Measurements from ENCODE around the gene FREY1. TPM values are rescaled to one million over a fixed set of nuclear protein-coding genes. Genes with fewer than 3 reads are reported as not detected.
A peak's percentile ranks its signal among the peaks of the same experiment; 100 is the strongest.

FREY1 gene
- total and polyA plus RNA-seq, 2 of the 13 experiments (the other 11 are each of a cell fraction or from before 2014, with no cell fraction given), result 0.44 to 0.73 TPM

GRCh38 chr11:45917623-45918330 is 10.7 kb upstream of the FREY1 start, which contains the start of gene PEX16 (continued):
- TF ChIP-seq, protein P1, sequence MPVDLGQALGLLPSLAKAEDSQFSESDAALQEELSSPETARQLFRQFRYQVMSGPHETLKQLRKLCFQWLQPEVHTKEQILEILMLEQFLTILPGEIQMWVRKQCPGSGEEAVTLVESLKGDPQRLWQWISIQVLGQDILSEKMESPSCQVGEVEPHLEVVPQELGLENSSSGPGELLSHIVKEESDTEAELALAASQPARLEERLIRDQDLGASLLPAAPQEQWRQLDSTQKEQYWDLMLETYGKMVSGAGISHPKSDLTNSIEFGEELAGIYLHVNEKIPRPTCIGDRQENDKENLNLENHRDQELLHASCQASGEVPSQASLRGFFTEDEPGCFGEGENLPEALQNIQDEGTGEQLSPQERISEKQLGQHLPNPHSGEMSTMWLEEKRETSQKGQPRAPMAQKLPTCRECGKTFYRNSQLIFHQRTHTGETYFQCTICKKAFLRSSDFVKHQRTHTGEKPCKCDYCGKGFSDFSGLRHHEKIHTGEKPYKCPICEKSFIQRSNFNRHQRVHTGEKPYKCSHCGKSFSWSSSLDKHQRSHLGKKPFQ (CRISPR knock-in tag; IDR thresholded peaks at IDR 0.05; ENCODE audit: insufficient replicate concordance), result peak; percentile 17
- TF ChIP-seq RBFOX2 (IDR thresholded peaks at IDR 0.05; ENCODE audit: low read depth, low read length) (peak; percentile 76), EHMT2 (IDR thresholded peaks at IDR 0.05; ENCODE audit: borderline replicate concordance, low read depth, low read length) (no peak), NR3C1 (CRISPR knock-in tag; IDR thresholded peaks at IDR 0.05) (no peak), ZNF318 (CRISPR knock-in tag; IDR thresholded peaks at IDR 0.05) (no peak), KAT7 (CRISPR knock-in tag; IDR thresholded peaks at IDR 0.05; ENCODE audit: borderline replicate concordance) (0 out of 2 replicates have a peak, but pooled peaks have one; percentile 49), ZNF510 (CRISPR knock-in tag; IDR thresholded peaks at IDR 0.05; ENCODE audit: low read depth) (peak; percentile 86), GATAD2A (CRISPR knock-in tag; IDR thresholded peaks at IDR 0.05) (no peak)
- TF ChIP-seq, protein P2, sequence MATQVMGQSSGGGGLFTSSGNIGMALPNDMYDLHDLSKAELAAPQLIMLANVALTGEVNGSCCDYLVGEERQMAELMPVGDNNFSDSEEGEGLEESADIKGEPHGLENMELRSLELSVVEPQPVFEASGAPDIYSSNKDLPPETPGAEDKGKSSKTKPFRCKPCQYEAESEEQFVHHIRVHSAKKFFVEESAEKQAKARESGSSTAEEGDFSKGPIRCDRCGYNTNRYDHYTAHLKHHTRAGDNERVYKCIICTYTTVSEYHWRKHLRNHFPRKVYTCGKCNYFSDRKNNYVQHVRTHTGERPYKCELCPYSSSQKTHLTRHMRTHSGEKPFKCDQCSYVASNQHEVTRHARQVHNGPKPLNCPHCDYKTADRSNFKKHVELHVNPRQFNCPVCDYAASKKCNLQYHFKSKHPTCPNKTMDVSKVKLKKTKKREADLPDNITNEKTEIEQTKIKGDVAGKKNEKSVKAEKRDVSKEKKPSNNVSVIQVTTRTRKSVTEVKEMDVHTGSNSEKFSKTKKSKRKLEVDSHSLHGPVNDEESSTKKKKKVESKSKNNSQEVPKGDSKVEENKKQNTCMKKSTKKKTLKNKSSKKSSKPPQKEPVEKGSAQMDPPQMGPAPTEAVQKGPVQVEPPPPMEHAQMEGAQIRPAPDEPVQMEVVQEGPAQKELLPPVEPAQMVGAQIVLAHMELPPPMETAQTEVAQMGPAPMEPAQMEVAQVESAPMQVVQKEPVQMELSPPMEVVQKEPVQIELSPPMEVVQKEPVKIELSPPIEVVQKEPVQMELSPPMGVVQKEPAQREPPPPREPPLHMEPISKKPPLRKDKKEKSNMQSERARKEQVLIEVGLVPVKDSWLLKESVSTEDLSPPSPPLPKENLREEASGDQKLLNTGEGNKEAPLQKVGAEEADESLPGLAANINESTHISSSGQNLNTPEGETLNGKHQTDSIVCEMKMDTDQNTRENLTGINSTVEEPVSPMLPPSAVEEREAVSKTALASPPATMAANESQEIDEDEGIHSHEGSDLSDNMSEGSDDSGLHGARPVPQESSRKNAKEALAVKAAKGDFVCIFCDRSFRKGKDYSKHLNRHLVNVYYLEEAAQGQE (IDR thresholded peaks at IDR 0.05; ENCODE audit: borderline replicate concordance in 1 of 2, low read depth in 1 of 2, low read length in 2 of 2), result peak in 1 of 2 experiments; percentile 17; a peak in 1 of 4 replicates
- TF ChIP-seq, protein P3, sequence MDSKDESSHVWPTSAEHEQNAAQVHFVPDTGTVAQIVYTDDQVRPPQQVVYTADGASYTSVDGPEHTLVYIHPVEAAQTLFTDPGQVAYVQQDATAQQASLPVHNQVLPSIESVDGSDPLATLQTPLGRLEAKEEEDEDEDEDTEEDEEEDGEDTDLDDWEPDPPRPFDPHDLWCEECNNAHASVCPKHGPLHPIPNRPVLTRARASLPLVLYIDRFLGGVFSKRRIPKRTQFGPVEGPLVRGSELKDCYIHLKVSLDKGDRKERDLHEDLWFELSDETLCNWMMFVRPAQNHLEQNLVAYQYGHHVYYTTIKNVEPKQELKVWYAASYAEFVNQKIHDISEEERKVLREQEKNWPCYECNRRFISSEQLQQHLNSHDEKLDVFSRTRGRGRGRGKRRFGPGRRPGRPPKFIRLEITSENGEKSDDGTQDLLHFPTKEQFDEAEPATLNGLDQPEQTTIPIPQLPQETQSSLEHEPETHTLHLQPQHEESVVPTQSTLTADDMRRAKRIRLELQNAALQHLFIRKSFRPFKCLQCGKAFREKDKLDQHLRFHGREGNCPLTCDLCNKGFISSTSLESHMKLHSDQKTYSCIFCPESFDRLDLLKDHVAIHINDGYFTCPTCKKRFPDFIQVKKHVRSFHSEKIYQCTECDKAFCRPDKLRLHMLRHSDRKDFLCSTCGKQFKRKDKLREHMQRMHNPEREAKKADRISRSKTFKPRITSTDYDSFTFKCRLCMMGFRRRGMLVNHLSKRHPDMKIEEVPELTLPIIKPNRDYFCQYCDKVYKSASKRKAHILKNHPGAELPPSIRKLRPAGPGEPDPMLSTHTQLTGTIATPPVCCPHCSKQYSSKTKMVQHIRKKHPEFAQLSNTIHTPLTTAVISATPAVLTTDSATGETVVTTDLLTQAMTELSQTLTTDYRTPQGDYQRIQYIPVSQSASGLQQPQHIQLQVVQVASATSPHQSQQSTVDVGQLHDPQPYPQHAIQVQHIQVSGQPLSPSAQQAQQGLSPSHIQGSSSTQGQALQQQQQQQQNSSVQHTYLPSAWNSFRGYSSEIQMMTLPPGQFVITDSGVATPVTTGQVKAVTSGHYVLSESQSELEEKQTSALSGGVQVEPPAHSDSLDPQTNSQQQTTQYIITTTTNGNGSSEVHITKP (CRISPR knock-in tag; IDR thresholded peaks at IDR 0.05; ENCODE audit: low read depth), result no peak
